Heart right ventricle (tissue), 16 donors: ENCODE data around the gene AUTS2. TPM values are rescaled to one million over a fixed set of nuclear protein-coding genes. Genes with fewer than 3 reads are reported as not detected.

Experiments
- ATAC-seq, 8 donors: fragments of 200-7000 bp; cut with Tn5 transposase; one replicate each; pipeline ENCODE4 v1.9.1; 2020; ENCODE audit warnings: mild to moderate bottlenecking in 8 of 8, moderate library complexity in 8 of 8, moderate number of reproducible peaks in 1 of 8
- DNase-seq, 2 donors: peaks; one replicate each; pipeline ENCODE4 v3.0.0-alpha.2; 2020
- H3K27ac ChIP-seq, 10 donors: fragments of 200-600 bp; sonication (generic) in 2 of 10; one replicate each; pipeline versions ENCODE4 v1.5.0 to v1.8.0; 2020 to 2022; ENCODE audit warnings: mild to moderate bottlenecking in 3 of 10
- H3K27me3 ChIP-seq, 7 donors: fragments of 200-600 bp; one replicate each; pipeline ENCODE4 v1.8.0; 2021 to 2022; ENCODE audit warnings: mild to moderate bottlenecking in 2 of 7
- H3K36me3 ChIP-seq, 9 donors: fragments of 200-600 bp; sonication (generic) in 1 of 9; one replicate each; pipeline versions ENCODE4 v1.5.0 to v1.8.0; 2020 to 2022; ENCODE audit warnings: mild to moderate bottlenecking in 2 of 9
- H3K4me1 ChIP-seq, 9 donors: fragments of 200-600 bp; sonication (generic) in 1 of 9; one replicate each; pipeline versions ENCODE4 v1.5.0 to v1.8.0; 2020 to 2022; ENCODE audit warnings: mild to moderate bottlenecking in 4 of 9
- H3K4me3 ChIP-seq, 10 donors: fragments of 200-600 bp; sonication (generic) in 2 of 10; one replicate each; pipeline versions ENCODE4 v1.5.0 to v1.8.0; 2020 to 2022; ENCODE audit warnings: mild to moderate bottlenecking in 7 of 10, moderate library complexity in 2 of 10
- H3K9me3 ChIP-seq, 11 donors: fragments of 200-600 bp in 10 of 11; sonication (generic) in 2 of 11; one replicate each; pipeline versions ENCODE4 v1.5.0 to v1.8.0; 2013 to 2022; ENCODE audit warnings: mild to moderate bottlenecking in 2 of 11, control low read depth in 1 of 11, moderate library complexity in 1 of 11
- CTCF ChIP-seq, 9 donors: fragments of 200-600 bp; sonication (generic) in 2 of 9; IDR thresholded peaks; one replicate each; pipeline versions ENCODE4 v1.5.0 to v1.8.0; 2021 to 2022; ENCODE audit warnings: antibody characterized with exemption in 9 of 9, mild to moderate bottlenecking in 5 of 9, moderate library complexity in 1 of 9
- WGBS, 2 donors: extraction: QIAGEN DNeasy Blood & Tissue Kit; methylation state at CpG; one replicate each; pipeline ENCODE4 v1.1.7; 2013; ENCODE audit warnings: inconsistent platforms in 1 of 2; 5-methylcytosine and 5-hydroxymethylcytosine counted together
- intact Hi-C, 10 donors: fragments of 100-400 bp; cut with DNase I; formaldehyde crosslinking; loops; one replicate each; pipeline versions ENCODE4 v1.11.1 to v1.14.2; 2022
- polyA plus RNA-seq, 2 donors: library from polyadenylated mRNA; stranded (reverse); fragments of 200-250 nt; gene quantifications; one replicate each; pipeline ENCODE4 v1.2.3, GENCODE V29; 2013
- total RNA-seq, 10 donors: library from RNA; stranded (reverse); fragmentation: NEBNext Ultra II Directional in 3 of 10; extraction: Animal tissue kit (Norgen Biotek cat#: 25700) in 3 of 10; gene quantifications; one replicate each; pipeline versions ENCODE4 v1.2.1 to v1.2.4, GENCODE V29; 2021 to 2023
- donor health status: Arrhythmogenic right ventricular cardiomyopathy.
- donor health status: ischemic (EF 13 %, LVEDD 7.1; RV severe dilation, severe dysfunction).
- donor health status: healthy with polysubstance abuse.
- donor health status: DM: no; HTN: yes; CAD: no.
- donor health status: DM: no; HTN: no; CAD: no.
- donor health status: ischemic (EF 25% LVEDD 6.9; RV normal size, moderate dysfunction).
- donor health status: ischemic (EF 25% LVEDD 5.7; RV mildly dilated, moderate dysfunction).
- donor health status: healthy.
- donor health status: DM: yes; HTN: yes; CAD: no.
- donor health status: Ischemic cardiomyopathy.
- donor health status: ischemic (EF 35%, LVEDD 5.7; RV mildly dilated, moderate dysfunction).
- donor health status: nonischemic (EF 11% LVEDD 7.7; RV severe dilation, severe dysfunction).
- donor health status: DM: yes; HTN: yes; CAD: no.
- donor health status: PGD.
- donor health status: ischemic (EF 29% LVEDD 5.4; RV normal size, mild dysfunction).
- donor health status: nonischemic (EF 23%, LVEDD 6.1; RV moderate dilation, normal function).

The AUTS2 gene
- total and polyA plus RNA-seq, 12 donors = 1.6 to 11.2 (median 7.3) TPM

- no peaks in the 10 kb centered on the region for H3K9me3 ChIP-seq
- H3K36me3 ChIP-seq = no peaks in the 10 kb centered on the region
- H3K4me1 ChIP-seq = peaks cover 0 to 4% (median 0%) of the 10 kb centered on the region in 9 donors
- no peak for TF ChIP-seq CTCF (IDR thresholded peaks at IDR 0.05)
- DNase-seq (no peak), ATAC-seq (no peak)
- intact Hi-C loops = no loop called here
- no peak overlapping the region for H3K27ac ChIP-seq
- no peak overlapping the region for H3K4me3 ChIP-seq
- H3K27me3 ChIP-seq = no peaks in the 10 kb centered on the region
- 95 to 96% methylated on average over 2 of the region's 2 CpGs for WGBS, 2 donors
These were observed 720.8 kb downstream of the AUTS2 start for GRCh38 chr7:70319057-70319456.

- WGBS, 2 donors = 96% methylated on average over 6 of the region's 6 CpGs
- DNase-seq (no peak), ATAC-seq (no peak)
- TF ChIP-seq CTCF (IDR thresholded peaks at IDR 0.05) = no peak
- Histone ChIP-seq H3K4me3 (no peak overlapping the region), H3K27me3 (no peaks in the 10 kb centered on the region), H3K36me3 (no peaks in the 10 kb centered on the region), H3K27ac (no peak overlapping the region), H3K4me1 (peaks cover 0 to 4% (median 0%) of the 10 kb centered on the region in 9 donors), H3K9me3 (no peaks in the 10 kb centered on the region)
- intact Hi-C loops = no loop called here
These were observed 722.8 kb downstream of the AUTS2 start for GRCh38 chr7:70321016-70321590.

- TF ChIP-seq CTCF (IDR thresholded peaks at IDR 0.05) = no peak
- no peak overlapping the region for H3K4me3 ChIP-seq
- intact Hi-C loops = no loop called here
- H3K27ac ChIP-seq = no peak overlapping the region
- H3K9me3 ChIP-seq = no peaks in the 10 kb centered on the region
- no peaks in the 10 kb centered on the region for H3K27me3 ChIP-seq
- H3K4me1 ChIP-seq = peaks cover 0 to 4% (median 0%) of the 10 kb centered on the region in 9 donors
- no peak for ATAC-seq
- H3K36me3 ChIP-seq = no peaks in the 10 kb centered on the region
- 94 to 96% methylated on average over 1 of the region's 1 CpG for WGBS, 2 donors
- no peak for DNase-seq
These were observed 724.6 kb downstream of the AUTS2 start for GRCh38 chr7:70322856-70323255.

GRCh38 chr7:70325509-70326101 is 727.3 kb downstream of the AUTS2 start:
- Histone ChIP-seq H3K9me3 (no peaks in the 10 kb centered on the region), H3K36me3 (no peaks in the 10 kb centered on the region), H3K4me1 (peaks cover 0 to 4% (median 0%) of the 10 kb centered on the region in 9 donors), H3K27ac (no peak overlapping the region), H3K4me3 (no peak overlapping the region), H3K27me3 (no peaks in the 10 kb centered on the region)
- DNase-seq (no peak), ATAC-seq (peak in 1 of 8 donors; percentile 68)
- intact Hi-C loops = no loop called here
- TF ChIP-seq CTCF (IDR thresholded peaks at IDR 0.05) = no peak
- 75 to 77% methylated on average over 2 of the region's 2 CpGs for WGBS, 2 donors
